Liver (tissue), 9 donors: Measurements from ENCODE around the gene SMYD2. TPM values are rescaled to one million over a fixed set of nuclear protein-coding genes. Genes with fewer than 3 reads are reported as not detected.
"Not testable (repeated sequence)": the region's sequence is repeated elsewhere in the genome, so short reads cannot be mapped to it uniquely, and the experiment has no call there.

Source experiments
- DNase-seq: peaks from one replicate; pipeline ENCODE4 v3.0.0-alpha.2; 2017; ENCODE audit warnings: low spot score
- H3K27ac ChIP-seq, 2 donors: one replicate each; pipeline ENCODE4 v1.7.0; 2013; ENCODE audit warnings: inconsistent platforms in 2 of 2, low read length in 2 of 2, control low read depth in 1 of 2, low read depth in 1 of 2, mild to moderate bottlenecking in 1 of 2
- H3K27me3 ChIP-seq, 4 donors: one replicate each; pipeline versions ENCODE4 v1.6.1 to v1.7.0; 2013; ENCODE audit warnings: low read length in 3 of 4, inconsistent platforms in 1 of 4, mild to moderate bottlenecking in 1 of 4, moderate library complexity in 1 of 4; ENCODE audit not compliant: control insufficient read depth in 4 of 4, insufficient read depth in 4 of 4
- H3K36me3 ChIP-seq, 4 donors: one replicate each; pipeline versions ENCODE4 v1.6.1 to v1.7.0; 2013; ENCODE audit warnings: low read length in 3 of 4, mild to moderate bottlenecking in 3 of 4, low read depth in 1 of 4, moderate library complexity in 1 of 4; ENCODE audit not compliant: control insufficient read depth in 4 of 4, insufficient read depth in 3 of 4
- H3K4me1 ChIP-seq, 4 donors: one replicate each; pipeline versions ENCODE4 v1.6.1 to v1.7.0; 2013; ENCODE audit warnings: low read length in 3 of 4, mild to moderate bottlenecking in 3 of 4, moderate library complexity in 1 of 4; ENCODE audit not compliant: control insufficient read depth in 4 of 4, insufficient read depth in 4 of 4
- H3K4me3 ChIP-seq, 3 donors: one replicate each; pipeline versions ENCODE4 v1.6.1 to v1.7.0; 2013; ENCODE audit warnings: low read length in 3 of 3, control low read depth in 1 of 3, low read depth in 1 of 3, mild to moderate bottlenecking in 1 of 3
- H3K9ac ChIP-seq, 2 donors: one replicate each; pipeline ENCODE4 v1.7.0; 2013; ENCODE audit warnings: low read length in 2 of 2, mild to moderate bottlenecking in 2 of 2, moderate library complexity in 2 of 2, control low read depth in 1 of 2, low read depth in 1 of 2
- H3K9me3 ChIP-seq, 4 donors: one replicate each; pipeline versions ENCODE4 v1.6.1 to v1.7.0; 2013; ENCODE audit warnings: low read length in 3 of 4; ENCODE audit not compliant: control insufficient read depth in 4 of 4
- ATF3 ChIP-seq: IDR thresholded peaks from 2 replicates; pipeline ENCODE4 v1.6.1; 2016; ENCODE audit warnings: antibody characterized with exemption
- CTCF ChIP-seq: fragments of 150-350 bp; IDR thresholded peaks from 2 replicates; pipeline ENCODE4 v1.5.1; 2017; ENCODE audit warnings: improper control_type of control experiment, low read depth, low read length; ENCODE audit not compliant: missing input control
- EGR1 ChIP-seq, 2 donors: IDR thresholded peaks; 2 replicates each; pipeline ENCODE4 v1.6.1; 2016 to 2018; ENCODE audit warnings: antibody characterized with exemption in 2 of 2, low read depth in 2 of 2
- FOXA1 ChIP-seq: IDR thresholded peaks from 2 replicates; pipeline ENCODE4 v1.6.1; 2016; ENCODE audit warnings: antibody characterized with exemption
- FOXA2 ChIP-seq: IDR thresholded peaks from 2 replicates; pipeline ENCODE4 v1.6.1; 2016; ENCODE audit warnings: antibody characterized with exemption
- GABPA ChIP-seq, 2 donors: IDR thresholded peaks in 1 of 2; conservative IDR thresholded peaks in 1 of 2; 2 replicates each; pipeline ENCODE4 v1.6.1; 2016; ENCODE audit warnings: antibody characterized with exemption in 2 of 2, mild to moderate bottlenecking in 1 of 2, moderate library complexity in 1 of 2
- HNF4A ChIP-seq, 2 donors: conservative IDR thresholded peaks; 2 replicates each; pipeline ENCODE4 v1.6.1; 2016; ENCODE audit warnings: antibody characterized with exemption in 2 of 2, mild to moderate bottlenecking in 2 of 2
- HNF4G ChIP-seq: IDR thresholded peaks from 2 replicates; pipeline ENCODE4 v1.6.1; 2016; ENCODE audit warnings: antibody characterized with exemption
- JUND ChIP-seq, 2 donors: IDR thresholded peaks; 2 replicates each; pipeline ENCODE4 v1.6.1; 2016; ENCODE audit warnings: antibody characterized with exemption in 2 of 2
- MAX ChIP-seq: IDR thresholded peaks from 2 replicates; pipeline ENCODE4 v1.6.1; 2016; ENCODE audit warnings: antibody characterized with exemption
- NR2F2 ChIP-seq: IDR thresholded peaks from 2 replicates; pipeline ENCODE4 v1.6.1; 2016; ENCODE audit warnings: antibody characterized with exemption
- REST ChIP-seq: IDR thresholded peaks from 2 replicates; pipeline ENCODE4 v1.6.1; 2016; ENCODE audit warnings: antibody characterized with exemption, mild to moderate bottlenecking
- RXRA ChIP-seq, 2 donors: IDR thresholded peaks; 2 replicates each; pipeline ENCODE4 v1.6.1; 2017 to 2018; ENCODE audit warnings: antibody characterized with exemption in 2 of 2, mild to moderate bottlenecking in 1 of 2
- SP1 ChIP-seq: IDR thresholded peaks from 2 replicates; pipeline ENCODE4 v1.6.1; 2018; ENCODE audit warnings: antibody characterized with exemption, mild to moderate bottlenecking
- TAF1 ChIP-seq: conservative IDR thresholded peaks from 2 replicates; pipeline ENCODE4 v1.6.1; 2016; ENCODE audit warnings: antibody characterized with exemption, mild to moderate bottlenecking
- YY1 ChIP-seq: IDR thresholded peaks from 2 replicates; pipeline ENCODE4 v1.6.1; 2016; ENCODE audit warnings: antibody characterized with exemption, mild to moderate bottlenecking
- ZBTB33 ChIP-seq: IDR thresholded peaks from 2 replicates; pipeline ENCODE4 v1.6.1; 2016; ENCODE audit warnings: antibody characterized with exemption
- WGBS: extraction: QIAGEN DNeasy Blood & Tissue Kit; methylation state at CpG from one replicate; pipeline ENCODE4 v1.1.7; 2013; 5-methylcytosine and 5-hydroxymethylcytosine counted together
- polyA plus RNA-seq, 2 donors: library from polyadenylated mRNA; stranded (reverse) in 1 of 2; unstranded in 1 of 2; fragments of 200-250 nt in 1 of 2; fragments of >200 nt in 1 of 2; fragmentation: Nextera tagmentation in 1 of 2; extraction: Ambion mirVana in 1 of 2; gene quantifications; one replicate each; pipeline versions ENCODE4 v1.2.1 to v1.2.3, GENCODE V29; 2013 to 2015
- total RNA-seq, 2 donors: library from RNA; depleted of rRNA; stranded (reverse); fragments of >200 nt; gene quantifications; one replicate each; pipeline ENCODE4 v1.2.3, GENCODE V29; 2014
- donor health status: healthy.
- donor health status: healthy.
- donor health status: healthy.
- donor health status: healthy.
- donor health status: healthy.

Gene SMYD2
- total and polyA plus RNA-seq, 4 donors: 11.9 to 20.2 (median 17.2) TPM

GRCh38 chr1:214271995-214272731 is 8.8 kb upstream of the SMYD2 start:
- Histone ChIP-seq H3K27me3 (peaks cover 0 to 7% (median 0%) of the 10 kb centered on the region in 4 donors), H3K9me3 (no peaks in the 10 kb centered on the region), H3K4me1 (no peaks in the 10 kb centered on the region), H3K4me3 (no peak overlapping the region), H3K36me3 (no peaks in the 10 kb centered on the region), H3K27ac (no peak overlapping the region), H3K9ac (no peak overlapping the region)
- TF ChIP-seq TAF1: no peak
- TF ChIP-seq HNF4A (conservative IDR thresholded peaks at IDR 0.05): no peak
- TF ChIP-seq FOXA2: no peak
- TF ChIP-seq MAX: no peak
- TF ChIP-seq NR2F2: no peak
- TF ChIP-seq ATF3: no peak
- TF ChIP-seq FOXA1: no peak
- TF ChIP-seq HNF4G: no peak
- no peak for TF ChIP-seq EGR1 (IDR thresholded peaks at IDR 0.05; ENCODE audit: low read depth in 2 of 2)
- TF ChIP-seq JUND (IDR thresholded peaks at IDR 0.05): no peak
- WGBS: 72% methylated on average over 4 of the region's 4 CpGs
- no peak for DNase-seq

- no peaks in the 10 kb centered on the region for H3K36me3 ChIP-seq
- no peaks in the 10 kb centered on the region for H3K4me1 ChIP-seq
- H3K9ac ChIP-seq: no peak overlapping the region
- peaks cover 0 to 7% (median 0%) of the 10 kb centered on the region in 4 donors for H3K27me3 ChIP-seq
- DNase-seq: no peak
- WGBS: 79% methylated on average over 2 of the region's 2 CpGs
- TF ChIP-seq REST (no peak), ZBTB33 (no peak), TAF1 (no peak), FOXA1 (no peak), HNF4G (no peak), CTCF (no peak), GABPA (IDR thresholded peaks at IDR 0.05 in 1 of 2, conservative IDR thresholded peaks at IDR 0.05 in 1 of 2) (no peak), RXRA (IDR thresholded peaks at IDR 0.05) (no peak), FOXA2 (no peak), YY1 (no peak), NR2F2 (no peak), MAX (no peak), EGR1 (IDR thresholded peaks at IDR 0.05; ENCODE audit: low read depth in 2 of 2) (no peak), HNF4A (conservative IDR thresholded peaks at IDR 0.05) (no peak), JUND (IDR thresholded peaks at IDR 0.05) (no peak), SP1 (no peak)
- H3K27ac ChIP-seq: no peak overlapping the region
- no peak overlapping the region for H3K4me3 ChIP-seq
- no peaks in the 10 kb centered on the region for H3K9me3 ChIP-seq
These were observed 7.9 kb upstream of the SMYD2 start for GRCh38 chr1:214272964-214273533.

- H3K9me3 ChIP-seq, DNase-seq, H3K9ac ChIP-seq, H3K27ac ChIP-seq, H3K36me3 ChIP-seq, H3K4me1 ChIP-seq, H3K4me3 ChIP-seq, H3K27me3 ChIP-seq: not testable (repeated sequence)
- 94% methylated on average over 4 of the region's 4 CpGs for WGBS
These were observed 5.3 kb upstream of the SMYD2 start for GRCh38 chr1:214275700-214276099.
